ENCODE data around the gene MEGF6.

DNA sequence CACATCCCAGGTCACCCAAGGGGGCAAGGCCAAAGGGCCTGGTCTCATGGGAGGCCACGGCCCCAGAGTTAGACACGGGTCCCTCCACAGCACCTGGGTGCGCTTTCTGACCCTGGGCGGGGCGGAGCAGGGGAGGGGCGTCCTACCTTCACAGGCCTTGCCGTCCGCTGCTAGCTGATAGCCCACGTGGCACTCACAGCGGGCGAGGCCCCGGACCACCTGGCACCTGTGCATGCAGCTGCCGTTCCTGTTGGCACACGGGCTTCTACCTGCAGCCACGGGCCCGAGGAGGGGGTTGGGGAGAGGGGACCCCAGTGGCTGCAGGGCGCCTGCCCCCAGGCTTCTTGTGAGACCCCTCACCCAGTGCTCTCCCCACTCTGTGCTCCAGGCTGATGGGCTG is 96.9 kb downstream of the MEGF6 start:
- TF ChIP-seq, protein P1, sequence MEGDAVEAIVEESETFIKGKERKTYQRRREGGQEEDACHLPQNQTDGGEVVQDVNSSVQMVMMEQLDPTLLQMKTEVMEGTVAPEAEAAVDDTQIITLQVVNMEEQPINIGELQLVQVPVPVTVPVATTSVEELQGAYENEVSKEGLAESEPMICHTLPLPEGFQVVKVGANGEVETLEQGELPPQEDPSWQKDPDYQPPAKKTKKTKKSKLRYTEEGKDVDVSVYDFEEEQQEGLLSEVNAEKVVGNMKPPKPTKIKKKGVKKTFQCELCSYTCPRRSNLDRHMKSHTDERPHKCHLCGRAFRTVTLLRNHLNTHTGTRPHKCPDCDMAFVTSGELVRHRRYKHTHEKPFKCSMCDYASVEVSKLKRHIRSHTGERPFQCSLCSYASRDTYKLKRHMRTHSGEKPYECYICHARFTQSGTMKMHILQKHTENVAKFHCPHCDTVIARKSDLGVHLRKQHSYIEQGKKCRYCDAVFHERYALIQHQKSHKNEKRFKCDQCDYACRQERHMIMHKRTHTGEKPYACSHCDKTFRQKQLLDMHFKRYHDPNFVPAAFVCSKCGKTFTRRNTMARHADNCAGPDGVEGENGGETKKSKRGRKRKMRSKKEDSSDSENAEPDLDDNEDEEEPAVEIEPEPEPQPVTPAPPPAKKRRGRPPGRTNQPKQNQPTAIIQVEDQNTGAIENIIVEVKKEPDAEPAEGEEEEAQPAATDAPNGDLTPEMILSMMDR (IDR thresholded peaks at IDR 0.05), result no peak
- no peak for TF ChIP-seq POLR2A (IDR thresholded peaks at IDR 0.05)

All from body of pancreas (tissue), 4 donors.